NCI-H2107 treated with DMSO at 0.1 percent for 48 hours (cell line): ENCODE results near the gene CRYL1.

Experiments used
- DNase-seq: peaks from one replicate; lab custom pipeline; 2025; ENCODE audit not compliant: unreplicated experiment; lab: John Stamatoyannopoulos, UW

The CRYL1 gene

GRCh38 chr13:20534038-20534608 lies 8.5 kb upstream of the CRYL1 start:
- DNase-seq = no peak

GRCh38 chr13:20528452-20528851 lies 2.8 kb upstream of the CRYL1 start:
- no peak for DNase-seq

GRCh38 chr13:20526664-20527063 lies 1.0 kb upstream of the CRYL1 start:
- peak; percentile 11 for DNase-seq

GRCh38 chr13:20525144-20525600 lies 485 bp downstream of the CRYL1 start:
- no peak for DNase-seq

GRCh38 chr13:20521364-20522115 lies 4.1 kb downstream of the CRYL1 start:
- no peak for DNase-seq

- DNase-seq = no peak
These were observed 5.8 kb downstream of the CRYL1 start for GRCh38 chr13:20519875-20520274.

- no peak for DNase-seq
These were observed 7.0 kb downstream of the CRYL1 start for GRCh38 chr13:20518660-20519100.

- no peak for DNase-seq
These were observed 10.8 kb downstream of the CRYL1 start for GRCh38 chr13:20514866-20515265.

- no peak for DNase-seq
These were observed 12.1 kb downstream of the CRYL1 start for GRCh38 chr13:20513466-20513995.

GRCh38 chr13:20512042-20512683 lies 13.5 kb downstream of the CRYL1 start:
- no peak for DNase-seq

GRCh38 chr13:20506696-20507095 lies 19.0 kb downstream of the CRYL1 start:
- no peak for DNase-seq

- no peak for DNase-seq
These were observed 20.0 kb downstream of the CRYL1 start for GRCh38 chr13:20505405-20506366.

- no peak for DNase-seq
These were observed 22.3 kb downstream of the CRYL1 start for GRCh38 chr13:20503088-20504083.

- DNase-seq = no peak
These were observed 24.1 kb downstream of the CRYL1 start for GRCh38 chr13:20501592-20501991.

GRCh38 chr13:20501120-20501519 lies 24.5 kb downstream of the CRYL1 start:
- DNase-seq = no peak

- DNase-seq = no peak
These were observed 25.7 kb downstream of the CRYL1 start for GRCh38 chr13:20499986-20500385.

- no peak for DNase-seq
These were observed 27.0 kb downstream of the CRYL1 start for GRCh38 chr13:20498659-20499058.

- DNase-seq = no peak
These were observed 27.5 kb downstream of the CRYL1 start for GRCh38 chr13:20498129-20498528.

GRCh38 chr13:20497006-20497775 lies 28.5 kb downstream of the CRYL1 start:
- no peak for DNase-seq
